Measurements from ENCODE around the gene UCK2. TPM values are rescaled to one million over a fixed set of nuclear protein-coding genes. Genes with fewer than 3 reads are reported as not detected.

UCK2 gene
- total and polyA plus RNA-seq, 9 of the 15 experiments (the other 6 are each of a cell fraction or from before 2014, with no cell fraction given), result 71.6 to 145 (median 95.8) TPM

- 0 out of 2 replicates have a peak, but pooled peaks have one; percentile 28 for TF ChIP-seq ZNF740 (CRISPR knock-in tag; IDR thresholded peaks at IDR 0.05)
- 0 out of 4 replicates have a peak, but pooled peaks of 1 of the 2 experiments have one; percentile 28 for TF ChIP-seq ZNF740 (tag; IDR thresholded peaks at IDR 0.05)
- peak; percentile 17; the same call in 1 of the 2 replicates for TF ChIP-seq DEAF1 (CRISPR knock-in tag; IDR thresholded peaks at IDR 0.05)
- peak; percentile 87 for TF ChIP-seq TBP (optimal IDR thresholded peaks at IDR 0.05; ENCODE audit: low read depth, low read length)
- no peak for TF ChIP-seq CHD4 (IDR thresholded peaks at IDR 0.05; ENCODE audit: insufficient read depth, insufficient replicate concordance, low read depth, low read length, poor library complexity, severe bottlenecking)
- TF ChIP-seq ELF1 (tag; IDR thresholded peaks at IDR 0.05), result no peak; the same call in 1 of the 2 replicates
- TF ChIP-seq, protein P1, sequence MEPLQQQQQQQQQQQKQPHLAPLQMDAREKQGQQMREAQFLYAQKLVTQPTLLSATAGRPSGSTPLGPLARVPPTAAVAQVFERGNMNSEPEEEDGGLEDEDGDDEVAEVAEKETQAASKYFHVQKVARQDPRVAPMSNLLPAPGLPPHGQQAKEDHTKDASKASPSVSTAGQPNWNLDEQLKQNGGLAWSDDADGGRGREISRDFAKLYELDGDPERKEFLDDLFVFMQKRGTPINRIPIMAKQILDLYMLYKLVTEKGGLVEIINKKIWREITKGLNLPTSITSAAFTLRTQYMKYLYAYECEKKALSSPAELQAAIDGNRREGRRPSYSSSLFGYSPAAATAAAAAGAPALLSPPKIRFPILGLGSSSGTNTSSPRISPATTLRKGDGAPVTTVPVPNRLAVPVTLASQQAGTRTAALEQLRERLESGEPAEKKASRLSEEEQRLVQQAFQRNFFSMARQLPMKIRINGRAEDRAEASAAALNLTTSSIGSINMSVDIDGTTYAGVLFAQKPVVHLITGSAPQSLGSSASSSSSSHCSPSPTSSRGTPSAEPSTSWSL (CRISPR knock-in tag; IDR thresholded peaks at IDR 0.05; ENCODE audit: borderline replicate concordance), result 0 out of 2 replicates have a peak, but pooled peaks have one; percentile 72
- TF ChIP-seq RNF219 (CRISPR knock-in tag; IDR thresholded peaks at IDR 0.05), result no peak
These were observed at the start of gene UCK2 (continued) for GRCh38 chr1:165827268-165828102.

Measured in K562 (cell line).